Body of pancreas (tissue), 4 donors: ENCODE results near the gene NCBP1. TPM values are rescaled to one million over a fixed set of nuclear protein-coding genes. Genes with fewer than 3 reads are reported as not detected.

Source experiments
- ATAC-seq: fragments of 150-250 bp; one replicate; pipeline ENCODE4 v1.9.1; 2016
- DNase-seq, 4 donors: peaks; one replicate each; pipeline ENCODE4 v3.0.0-alpha.2; 2019
- H3K27ac ChIP-seq, 4 donors: fragments of 200-600 bp; sonication (generic); 1 replicate in 3 of 4; 2 replicates in 1 of 4; pipeline versions ENCODE4 v1.5.1 to v1.6.1; 2016 to 2019; ENCODE audit warnings: mild to moderate bottlenecking in 1 of 4, mixed read lengths in 1 of 4, moderate library complexity in 1 of 4
- H3K27me3 ChIP-seq, 2 donors: fragments of 200-600 bp; sonication (generic); one replicate each; pipeline ENCODE4 v1.6.0; 2016; ENCODE audit warnings: mild to moderate bottlenecking in 1 of 2
- H3K36me3 ChIP-seq, 2 donors: fragments of 200-600 bp; sonication (generic); replicated peaks in 1 of 2; 2 replicates each; pipeline ENCODE4 v1.5.1; 2016; ENCODE audit warnings: low read depth in 2 of 2; ENCODE audit not compliant: insufficient read depth in 1 of 2
- H3K4me1 ChIP-seq: fragments of 200-600 bp; sonication (generic); one replicate; pipeline ENCODE4 v1.6.0; 2016
- H3K4me3 ChIP-seq, 2 donors: fragments of 200-600 bp; sonication (generic); 1 replicate in 1 of 2; 2 replicates in 1 of 2; pipeline ENCODE4 v1.5.1; 2016 to 2019
- H3K9me3 ChIP-seq, 3 donors: fragments of 200-600 bp; sonication (generic); 1 replicate in 2 of 3; 2 replicates in 1 of 3; pipeline ENCODE4 v1.5.1; 2016
- CTCF ChIP-seq, 7 experiments: fragments of 450-650 bp in 4 of 7; fragments of 200-600 bp in 3 of 7; sonication (generic) in 3 of 7; IDR thresholded peaks; one replicate each; pipeline ENCODE4 v1.5.1; 2016 to 2019; ENCODE audit warnings: antibody characterized with exemption in 7 of 7
- POLR2A ChIP-seq, 3 donors: fragments of 450-650 bp; IDR thresholded peaks; one replicate each; pipeline ENCODE4 v1.6.1; 2016; ENCODE audit warnings: antibody characterized with exemption in 3 of 3, mild to moderate bottlenecking in 2 of 3
- WGBS, 2 donors: methylation state at CpG; one replicate each; pipeline ENCODE4 v1.1.5; 2017; 5-methylcytosine and 5-hydroxymethylcytosine counted together
- intact Hi-C: fragments of 100-400 bp; cut with DNase I; formaldehyde crosslinking; loops from one replicate; pipeline ENCODE4 v1.15.1; 2023
- total RNA-seq, 2 donors: library from RNA; depleted of rRNA; stranded (reverse); fragments of >200 nt; gene quantifications; one replicate each; pipeline ENCODE4 v1.1.0, GENCODE V29; 2016

The NCBP1 gene
- total RNA-seq, 2 donors from 2014 or later = 11.4 to 14.5 TPM

GRCh38 chr9:97704345-97704677 is 70.7 kb downstream of the NCBP1 start:
- WGBS, 2 donors = 61 to 71% methylated on average over 3 of the region's 3 CpGs
- Histone ChIP-seq H3K4me1 (peaks cover 13% of the 10 kb centered on the region), H3K9me3 (no peaks in the 10 kb centered on the region), H3K4me3 (no peak overlapping the region), H3K27me3 (no peaks in the 10 kb centered on the region), H3K27ac (peak overlapping the region in 3 of 4 donors; percentile 66 to 84 (median 73)), H3K36me3 (no peaks in the 10 kb centered on the region)
- intact Hi-C loops = no loop called here
- ATAC-seq = peak; percentile 28
- no peak for DNase-seq
- no peak for TF ChIP-seq POLR2A (IDR thresholded peaks at IDR 0.05)
- TF ChIP-seq CTCF (IDR thresholded peaks at IDR 0.05) = no peak

- H3K4me1 ChIP-seq = peaks cover 13% of the 10 kb centered on the region
- no peak overlapping the region for H3K4me3 ChIP-seq
- no peaks in the 10 kb centered on the region for H3K9me3 ChIP-seq
- no peaks in the 10 kb centered on the region for H3K27me3 ChIP-seq
- no peaks in the 10 kb centered on the region for H3K36me3 ChIP-seq
- 81 to 86% methylated on average over 4 of the region's 4 CpGs for WGBS, 2 donors
- ATAC-seq (no peak), DNase-seq (no peak)
- TF ChIP-seq CTCF (IDR thresholded peaks at IDR 0.05) (no peak), POLR2A (IDR thresholded peaks at IDR 0.05) (no peak)
- intact Hi-C loops = no loop called here
- peak overlapping the region in 3 of 4 donors; percentile 66 to 84 (median 73) for H3K27ac ChIP-seq
Measured at GRCh38 chr9:97704851-97705250, 71.2 kb downstream of the NCBP1 start.

GRCh38 chr9:97705354-97705950 is 71.8 kb downstream of the NCBP1 start:
- intact Hi-C loops = no loop called here
- peaks cover 13% of the 10 kb centered on the region for H3K4me1 ChIP-seq
- DNase-seq (no peak), ATAC-seq (no peak)
- H3K27me3 ChIP-seq = no peaks in the 10 kb centered on the region
- 39 to 58% methylated on average over 3 of the region's 3 CpGs for WGBS, 2 donors
- H3K4me3 ChIP-seq = no peak overlapping the region
- no peaks in the 10 kb centered on the region for H3K36me3 ChIP-seq
- H3K27ac ChIP-seq = no peak overlapping the region
- no peak for TF ChIP-seq POLR2A (IDR thresholded peaks at IDR 0.05)
- no peak for TF ChIP-seq CTCF (IDR thresholded peaks at IDR 0.05)
- H3K9me3 ChIP-seq = no peaks in the 10 kb centered on the region

GRCh38 chr9:97706246-97706645 is 72.6 kb downstream of the NCBP1 start:
- intact Hi-C loops = no loop called here
- no peak for ATAC-seq

More at GRCh38 chr9:97706246-97706645, 72.6 kb downstream of the NCBP1 start:
- Histone ChIP-seq H3K27me3 (no peaks in the 10 kb centered on the region), H3K4me3 (no peak overlapping the region), H3K36me3 (no peaks in the 10 kb centered on the region), H3K27ac (no peak overlapping the region), H3K4me1 (peaks cover 13% of the 10 kb centered on the region), H3K9me3 (no peaks in the 10 kb centered on the region)
- WGBS, 2 donors = 68 to 70% methylated on average over 2 of the region's 2 CpGs
- TF ChIP-seq CTCF (IDR thresholded peaks at IDR 0.05) = no peak
- DNase-seq = no peak
